Panc1 (cell line): ENCODE results near the gene PLXNA2. TPM values are rescaled to one million over a fixed set of nuclear protein-coding genes. Genes with fewer than 3 reads are reported as not detected.

Experiments used
- ATAC-seq: fragments of 200-7000 bp; cut with Tn5 transposase; 2 replicates; pipeline ENCODE4 v1.9.1; 2020; ENCODE audit warnings: mild to moderate bottlenecking, moderate library complexity
- BruUV-seq: library from RNA; stranded (reverse); fragments of 400-500 nt; replicated peaks from 2 replicates; lab custom pipeline; 2021; lab: Mats Ljungman, UMichigan
- CTCF ChIA-PET: fragments of 300-600 bp; sonication (Branson Sonifier 250); formaldehyde crosslinking; loops from one replicate; lab custom pipeline; 2022; ENCODE audit warnings: antibody characterized with exemption; lab: Charles Lee
- POLR2A ChIA-PET: fragments of 300-600 bp; sonication (Branson Sonifier 250); formaldehyde crosslinking; loops from one replicate; lab custom pipeline; 2022; ENCODE audit warnings: antibody characterized with exemption; lab: Charles Lee
- DNase-seq: peaks from one replicate; pipeline ENCODE4 v3.0.0-alpha.2; 2010; ENCODE audit warnings: low read depth, low spot score
- H3K27ac ChIP-seq: 2 replicates; pipeline ENCODE4 v1.5.1; 2011; ENCODE audit warnings: mild to moderate bottlenecking, low read length, inconsistent platforms
- H3K27me3 ChIP-seq: fragments of 200-500 bp; sonication (Bioruptor generic); 2 replicates; pipeline ENCODE4 v1.6.0; 2014; ENCODE audit warnings: low read length, inconsistent platforms; ENCODE audit not compliant: control insufficient read depth, insufficient read depth
- H3K36me3 ChIP-seq: fragments of 200-500 bp; sonication (Bioruptor generic); 2 replicates; pipeline ENCODE4 v1.5.1; 2014; ENCODE audit warnings: inconsistent platforms, mild to moderate bottlenecking, low read length, moderate library complexity; ENCODE audit not compliant: control insufficient read depth, insufficient read depth
- H3K4me1 ChIP-seq: 2 replicates; pipeline ENCODE4 v1.5.1; 2011; ENCODE audit warnings: inconsistent platforms, mild to moderate bottlenecking, low read length, moderate library complexity; ENCODE audit not compliant: control insufficient read depth, insufficient read depth
- H3K4me3 ChIP-seq, 2 experiments: 2 replicates each; pipeline ENCODE4 v1.5.1; 2011 to 2012; ENCODE audit warnings: low read depth in 2 of 2, low read length in 2 of 2, mild to moderate bottlenecking in 2 of 2, inconsistent platforms in 1 of 2, moderate library complexity in 1 of 2
- H3K9me3 ChIP-seq: fragments of 200-500 bp; sonication (Bioruptor generic); 2 replicates; pipeline ENCODE4 v1.5.1; 2014; ENCODE audit warnings: low read depth, mild to moderate bottlenecking, inconsistent platforms, low read length, moderate library complexity; ENCODE audit not compliant: control insufficient read depth, insufficient read depth
- CTCF ChIP-seq: fragments of 450-650 bp; IDR thresholded peaks from 2 replicates; pipeline ENCODE4 v1.5.1; 2017; ENCODE audit warnings: mild to moderate bottlenecking
- POLR2AphosphoS5 ChIP-seq: IDR thresholded peaks from 2 replicates; pipeline ENCODE4 v1.6.1; 2012; ENCODE audit warnings: mild to moderate bottlenecking, low read depth, low read length, moderate library complexity
- SIN3A ChIP-seq: IDR thresholded peaks from 2 replicates; pipeline ENCODE4 v1.6.1; 2012; ENCODE audit warnings: low read depth, mild to moderate bottlenecking, low read length, moderate library complexity, borderline replicate concordance; ENCODE audit not compliant: insufficient read depth
- TCF7L2 ChIP-seq: IDR thresholded peaks from 2 replicates; pipeline ENCODE4 v1.6.1; 2011; ENCODE audit warnings: mild to moderate bottlenecking, low read depth, low read length, inconsistent platforms
- in situ Hi-C: cut with HindIII; loops from 2 replicates; pipeline ENCODE4 v1.10.0; 2016; ENCODE audit warnings: low sequenced_read_pairs, low pct_unique_long_range_greater_than_20kb
- intact Hi-C: fragments of 100-400 bp; cut with micrococcal nuclease; formaldehyde crosslinking; loops from one replicate; pipeline ENCODE4 v1.10.0; 2022; ENCODE audit not compliant: unreplicated experiment
- total RNA-seq: library from RNA; stranded (reverse); gene quantifications from one replicate; pipeline ENCODE4 v1.2.1, GENCODE V29; 2021; ENCODE audit not compliant: unreplicated experiment
- TF ChIP-seq, protein P1 (sequence below), 2 experiments: IDR thresholded peaks; 2 replicates each; pipeline ENCODE4 v1.6.1; 2011 to 2012; ENCODE audit warnings: low read depth in 2 of 2, control low read depth in 1 of 2, low read length in 1 of 2, mild to moderate bottlenecking in 1 of 2, moderate library complexity in 1 of 2; ENCODE audit not compliant: insufficient read depth in 1 of 2

PLXNA2 gene
- total RNA-seq, 1 experiment from 2014 or later = 0.98 TPM

GRCh38 chr1:208242146-208242545, 2.0 kb downstream of the PLXNA2 start:
- H3K27me3 ChIP-seq = peaks cover 37% of the 10 kb centered on the region
- H3K9me3 ChIP-seq = no peaks in the 10 kb centered on the region
- H3K4me1 ChIP-seq = peaks cover 11% of the 10 kb centered on the region
- no TSS peak for BruUV-seq
- ChIA-PET POLR2A (no interaction called here), CTCF (interaction anchor here (0.6 to 0.9 kb wide), 2 partner anchors 110 to 966 kb away, joined by 3 read pairs; no protein-coding TSS in a partner anchor)
- H3K27ac ChIP-seq = no peak overlapping the region
- in situ Hi-C loops = no loop called here
- no peak for ATAC-seq
- TF ChIP-seq TCF7L2 (no peak), POLR2AphosphoS5 (no peak), CTCF (no peak), SIN3A (no peak)
- TF ChIP-seq, protein P1, sequence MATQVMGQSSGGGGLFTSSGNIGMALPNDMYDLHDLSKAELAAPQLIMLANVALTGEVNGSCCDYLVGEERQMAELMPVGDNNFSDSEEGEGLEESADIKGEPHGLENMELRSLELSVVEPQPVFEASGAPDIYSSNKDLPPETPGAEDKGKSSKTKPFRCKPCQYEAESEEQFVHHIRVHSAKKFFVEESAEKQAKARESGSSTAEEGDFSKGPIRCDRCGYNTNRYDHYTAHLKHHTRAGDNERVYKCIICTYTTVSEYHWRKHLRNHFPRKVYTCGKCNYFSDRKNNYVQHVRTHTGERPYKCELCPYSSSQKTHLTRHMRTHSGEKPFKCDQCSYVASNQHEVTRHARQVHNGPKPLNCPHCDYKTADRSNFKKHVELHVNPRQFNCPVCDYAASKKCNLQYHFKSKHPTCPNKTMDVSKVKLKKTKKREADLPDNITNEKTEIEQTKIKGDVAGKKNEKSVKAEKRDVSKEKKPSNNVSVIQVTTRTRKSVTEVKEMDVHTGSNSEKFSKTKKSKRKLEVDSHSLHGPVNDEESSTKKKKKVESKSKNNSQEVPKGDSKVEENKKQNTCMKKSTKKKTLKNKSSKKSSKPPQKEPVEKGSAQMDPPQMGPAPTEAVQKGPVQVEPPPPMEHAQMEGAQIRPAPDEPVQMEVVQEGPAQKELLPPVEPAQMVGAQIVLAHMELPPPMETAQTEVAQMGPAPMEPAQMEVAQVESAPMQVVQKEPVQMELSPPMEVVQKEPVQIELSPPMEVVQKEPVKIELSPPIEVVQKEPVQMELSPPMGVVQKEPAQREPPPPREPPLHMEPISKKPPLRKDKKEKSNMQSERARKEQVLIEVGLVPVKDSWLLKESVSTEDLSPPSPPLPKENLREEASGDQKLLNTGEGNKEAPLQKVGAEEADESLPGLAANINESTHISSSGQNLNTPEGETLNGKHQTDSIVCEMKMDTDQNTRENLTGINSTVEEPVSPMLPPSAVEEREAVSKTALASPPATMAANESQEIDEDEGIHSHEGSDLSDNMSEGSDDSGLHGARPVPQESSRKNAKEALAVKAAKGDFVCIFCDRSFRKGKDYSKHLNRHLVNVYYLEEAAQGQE (IDR thresholded peaks at IDR 0.05; ENCODE audit: insufficient read depth in 1 of 2, low read depth in 2 of 2, low read length in 1 of 2) = no peak
- H3K4me3 ChIP-seq = peak overlapping the region; percentile 50 to 63; a peak in 1 of 4 replicates
- intact Hi-C loops = loop anchor here (5.0 kb wide), 1 partner anchor 110 kb away; no protein-coding TSS in a partner anchor
- H3K36me3 ChIP-seq = no peaks in the 10 kb centered on the region
- DNase-seq = no peak

DNA sequence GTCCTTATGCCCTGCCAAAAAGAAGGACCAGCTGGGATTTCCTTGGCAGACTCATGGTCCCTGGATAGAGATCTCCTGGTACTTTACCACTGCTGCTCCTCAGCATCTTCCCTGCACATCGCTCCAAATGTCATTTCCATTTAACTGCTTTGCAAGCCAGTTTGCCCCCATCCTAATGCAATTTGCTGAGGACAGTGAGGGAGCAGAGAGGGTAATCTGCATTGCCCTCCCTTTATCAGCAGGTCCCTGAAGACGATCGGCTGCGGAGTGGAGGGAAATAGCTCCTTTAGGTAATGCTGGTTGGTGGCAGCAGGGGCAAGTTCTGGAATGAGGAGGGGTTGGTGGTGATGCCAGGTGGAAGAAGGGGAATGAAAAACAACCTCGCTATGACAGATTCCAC, 2.7 kb downstream of the PLXNA2 start:
- ChIA-PET CTCF (interaction anchor here (0.6 to 0.8 kb wide), 2 partner anchors 12 to 966 kb away, joined by 3 read pairs; no protein-coding TSS in a partner anchor), POLR2A (no interaction called here)
- H3K4me3 ChIP-seq = no peak overlapping the region
- no peak for ATAC-seq
- H3K27ac ChIP-seq = no peak overlapping the region
- DNase-seq = no peak
- no peaks in the 10 kb centered on the region for H3K36me3 ChIP-seq
- no peaks in the 10 kb centered on the region for H3K9me3 ChIP-seq
- no TSS peak for BruUV-seq
- peaks cover 35% of the 10 kb centered on the region for H3K27me3 ChIP-seq
- in situ Hi-C loops = no loop called here
- TF ChIP-seq POLR2AphosphoS5 = no peak
- TF ChIP-seq SIN3A = no peak
- TF ChIP-seq, protein P1 (IDR thresholded peaks at IDR 0.05; ENCODE audit: insufficient read depth in 1 of 2, low read depth in 2 of 2, low read length in 1 of 2) = no peak
- no peak for TF ChIP-seq CTCF
- TF ChIP-seq TCF7L2 = no peak
- H3K4me1 ChIP-seq = peaks cover 11% of the 10 kb centered on the region
- intact Hi-C loops = loop anchor here (5.0 kb wide), 1 partner anchor 109 kb away; no protein-coding TSS in a partner anchor
